HEK293T (cell line): ENCODE data around the gene CCL21.

ENCODE experiments used
- ARNT ChIP-seq: fragments of 450-650 bp; IDR thresholded peaks from 2 replicates; pipeline ENCODE4 v1.6.1; 2017; ENCODE audit warnings: mild to moderate bottlenecking
- BHLHE40 ChIP-seq: fragments of 450-650 bp; IDR thresholded peaks from 2 replicates; pipeline ENCODE4 v1.6.1; 2016; ENCODE audit warnings: mild to moderate bottlenecking, moderate library complexity, borderline replicate concordance
- CTBP1 ChIP-seq: fragments of 450-650 bp; IDR thresholded peaks from 2 replicates; pipeline ENCODE4 v1.6.1; 2016; ENCODE audit warnings: borderline replicate concordance
- ELF4 ChIP-seq: fragments of 450-650 bp; IDR thresholded peaks from 2 replicates; pipeline ENCODE4 v1.6.1; 2017; ENCODE audit warnings: antibody characterized with exemption
- FOXA1 ChIP-seq: fragments of 450-650 bp; IDR thresholded peaks from 2 replicates; pipeline ENCODE4 v1.6.1; 2016; ENCODE audit warnings: mild to moderate bottlenecking
- FOXK2 ChIP-seq: fragments of 450-650 bp; IDR thresholded peaks from 2 replicates; pipeline ENCODE4 v1.6.1; 2016; ENCODE audit warnings: mild to moderate bottlenecking
- FOXM1 ChIP-seq: fragments of 450-650 bp; IDR thresholded peaks from 2 replicates; pipeline ENCODE4 v1.6.1; 2017; ENCODE audit warnings: mild to moderate bottlenecking, borderline replicate concordance
- HDGF ChIP-seq: fragments of 450-650 bp; IDR thresholded peaks from 2 replicates; pipeline ENCODE4 v1.6.1; 2017; ENCODE audit warnings: antibody characterized with exemption, borderline replicate concordance
- LEF1 ChIP-seq: fragments of 450-650 bp; IDR thresholded peaks from 2 replicates; pipeline ENCODE4 v1.6.1; 2017; ENCODE audit warnings: mild to moderate bottlenecking, borderline replicate concordance
- NFRKB ChIP-seq: fragments of 450-650 bp; IDR thresholded peaks from 2 replicates; pipeline ENCODE4 v1.6.1; 2016; ENCODE audit warnings: mild to moderate bottlenecking, moderate library complexity
- SP1 ChIP-seq: fragments of 450-650 bp; IDR thresholded peaks from 2 replicates; pipeline ENCODE4 v1.6.1; 2017
- TARDBP ChIP-seq: fragments of 450-650 bp; IDR thresholded peaks from 2 replicates; pipeline ENCODE4 v1.6.1; 2016
- ZNF384 ChIP-seq: fragments of 450-650 bp; IDR thresholded peaks from 2 replicates; pipeline ENCODE4 v1.6.1; 2016

DNA sequence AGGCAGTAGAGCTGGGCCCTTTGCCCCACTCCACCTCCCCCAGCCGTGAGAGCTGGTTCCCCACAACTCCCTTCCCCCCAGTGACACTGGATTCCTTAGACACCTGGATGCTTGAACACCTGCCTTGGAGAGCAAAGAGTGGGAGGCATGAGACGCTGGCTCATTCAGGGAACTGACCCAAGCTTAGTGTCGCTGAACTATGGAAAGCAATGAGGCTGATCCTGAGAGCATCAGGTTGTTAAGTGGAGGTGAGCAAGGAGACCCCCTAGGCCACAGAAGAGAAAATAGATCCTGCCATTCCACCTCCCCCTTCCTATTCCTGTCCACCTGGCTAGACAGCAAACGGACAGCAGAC lies 20.8 kb downstream of the CCL21 start:
- no peak for TF ChIP-seq CTBP1
- no peak for TF ChIP-seq SP1
- TF ChIP-seq ELF4 = no peak
- no peak for TF ChIP-seq NFRKB
- TF ChIP-seq BHLHE40 = no peak
- no peak for TF ChIP-seq ZNF384
- no peak for TF ChIP-seq TARDBP
- TF ChIP-seq FOXK2 = no peak
- TF ChIP-seq HDGF = no peak
- TF ChIP-seq LEF1 = no peak
- TF ChIP-seq FOXM1 = no peak
- TF ChIP-seq FOXA1 = no peak
- TF ChIP-seq ARNT = no peak
